Natural killer cell (primary cell): Measurements from ENCODE around the gene KIRREL1. TPM values are rescaled to one million over a fixed set of nuclear protein-coding genes. Genes with fewer than 3 reads are reported as not detected.

Source experiments
- ATAC-seq, 3 donors: fragments of 150-1000 bp in 2 of 3; fragments of 200-7000 bp in 1 of 3; cut with Tn5 transposase; 1 replicate in 1 of 3; 2 replicates in 2 of 3; pipeline ENCODE4 v1.10.0; 2021; ENCODE audit warnings: mild to moderate bottlenecking in 2 of 3, moderate library complexity in 2 of 3
- DNase-seq, 2 donors: peaks; one replicate each; pipeline versions ENCODE4 v3.0.0 to v3.0.0-alpha.2; 2013 to 2021; ENCODE audit warnings: mixed read lengths in 1 of 2
- H3K27ac ChIP-seq: one replicate; pipeline ENCODE4 v1.5.1; 2013; ENCODE audit warnings: mild to moderate bottlenecking, low read length
- H3K27me3 ChIP-seq: one replicate; pipeline ENCODE4 v1.6.1; 2013; ENCODE audit warnings: low read length; ENCODE audit not compliant: control insufficient read depth, insufficient read depth
- H3K36me3 ChIP-seq: one replicate; pipeline ENCODE4 v1.6.1; 2013; ENCODE audit warnings: low read length; ENCODE audit not compliant: control insufficient read depth, insufficient read depth
- H3K4me1 ChIP-seq: one replicate; pipeline ENCODE4 v1.6.1; 2013; ENCODE audit warnings: low read length; ENCODE audit not compliant: control insufficient read depth, insufficient read depth
- H3K4me3 ChIP-seq: one replicate; pipeline ENCODE4 v1.5.1; 2013; ENCODE audit warnings: low read length
- H3K9me3 ChIP-seq: one replicate; pipeline ENCODE4 v1.6.1; 2013; ENCODE audit warnings: low read length; ENCODE audit not compliant: control insufficient read depth, insufficient read depth
- H3K27ac Mint-ChIP-seq, 2 donors: one replicate each; pipeline ENCODE4 v1.8.0; 2022; ENCODE audit warnings: mild to moderate bottlenecking in 2 of 2, mixed read lengths in 2 of 2, moderate library complexity in 1 of 2
- H3K27me3 Mint-ChIP-seq, 2 donors: one replicate each; pipeline ENCODE4 v1.8.0; 2022; ENCODE audit warnings: low read depth in 2 of 2, mixed read lengths in 2 of 2
- H3K36me3 Mint-ChIP-seq: one replicate; pipeline ENCODE4 v1.8.0; 2022; ENCODE audit warnings: mixed read lengths
- H3K4me1 Mint-ChIP-seq, 2 donors: one replicate each; pipeline ENCODE4 v1.8.0; 2022; ENCODE audit warnings: mixed read lengths in 2 of 2
- H3K4me3 Mint-ChIP-seq: one replicate; pipeline ENCODE4 v1.8.0; 2022; ENCODE audit warnings: mild to moderate bottlenecking, moderate library complexity, mixed read lengths
- H3K9me3 Mint-ChIP-seq, 2 donors: one replicate each; pipeline ENCODE4 v1.8.0; 2022; ENCODE audit warnings: mixed read lengths in 2 of 2
- CTCF ChIP-seq: fragments of 200-600 bp; IDR thresholded peaks from one replicate; pipeline ENCODE4 v1.8.0; 2022; ENCODE audit warnings: antibody characterized with exemption
- WGBS: methylation state at CpG from one replicate; pipeline ENCODE4 v1.1.7; 2013; ENCODE audit warnings: missing lambda C conversion rate; ENCODE audit not compliant: insufficient coverage; 5-methylcytosine and 5-hydroxymethylcytosine counted together
- intact Hi-C: fragments of 100-400 bp; cut with micrococcal nuclease; formaldehyde crosslinking; loops from one replicate; pipeline ENCODE4 v1.14.2; 2022
- total RNA-seq, 4 donors: library from RNA; stranded (reverse); fragments of 120-200 nt in 1 of 4; gene quantifications; one replicate each; pipeline versions ENCODE4 v1.2.3 to v1.2.4, GENCODE V29; 2013 to 2022

The KIRREL1 gene
- total RNA-seq, 3 donors from 2014 or later (not counting 1 experiment from before 2014, with no cell fraction given): not detected

GRCh38 chr1:158037008-158037865 lies 43.8 kb downstream of the KIRREL1 start:
- Mint-ChIP-seq H3K36me3 (no peaks in the 10 kb centered on the region), H3K27me3 (peaks cover 11 to 40% of the 10 kb centered on the region in 2 donors), H3K27ac (no peak overlapping the region), H3K4me1 (no peaks in the 10 kb centered on the region), H3K9me3 (no peaks in the 10 kb centered on the region), H3K4me3 (no peak overlapping the region)
- Histone ChIP-seq H3K27me3 (no peaks in the 10 kb centered on the region), H3K27ac (no peak overlapping the region), H3K4me3 (no peak overlapping the region), H3K4me1 (no peaks in the 10 kb centered on the region), H3K36me3 (no peaks in the 10 kb centered on the region), H3K9me3 (no peaks in the 10 kb centered on the region)
- no peak for TF ChIP-seq CTCF
- WGBS: 86% methylated on average over 17 of the region's 17 CpGs
- DNase-seq: no peak
- ATAC-seq: no peak
- intact Hi-C loops: loop anchor here (5.0 kb wide), 1 partner anchor 75 kb away; no protein-coding TSS in a partner anchor

- ATAC-seq: no peak
These were observed 44.5 kb downstream of the KIRREL1 start for GRCh38 chr1:158037866-158038359.

GRCh38 chr1:158038793-158039192 lies 45.3 kb downstream of the KIRREL1 start:
- 89% methylated on average over 8 of the region's 8 CpGs for WGBS
- peaks cover 11 to 40% of the 10 kb centered on the region in 2 donors for H3K27me3 Mint-ChIP-seq
- no peak overlapping the region for H3K4me3 ChIP-seq
- H3K36me3 ChIP-seq: no peaks in the 10 kb centered on the region
- no peak overlapping the region for H3K4me3 Mint-ChIP-seq
- H3K27ac Mint-ChIP-seq: no peak overlapping the region
- H3K4me1 Mint-ChIP-seq: no peaks in the 10 kb centered on the region
- intact Hi-C loops: loop anchor here (5.0 kb wide), 1 partner anchor 76 kb away; no protein-coding TSS in a partner anchor
- no peak for ATAC-seq
- no peaks in the 10 kb centered on the region for H3K27me3 ChIP-seq
- no peak for DNase-seq
- H3K36me3 Mint-ChIP-seq: no peaks in the 10 kb centered on the region
- H3K27ac ChIP-seq: no peak overlapping the region
- H3K4me1 ChIP-seq: no peaks in the 10 kb centered on the region
- H3K9me3 ChIP-seq: no peaks in the 10 kb centered on the region
- no peaks in the 10 kb centered on the region for H3K9me3 Mint-ChIP-seq
- no peak for TF ChIP-seq CTCF

More at GRCh38 chr1:158037866-158038359, 44.5 kb downstream of the KIRREL1 start:
- intact Hi-C loops: loop anchor here (5.0 kb wide), 1 partner anchor 76 kb away; no protein-coding TSS in a partner anchor
- Histone ChIP-seq H3K36me3 (no peaks in the 10 kb centered on the region), H3K27me3 (no peaks in the 10 kb centered on the region), H3K4me3 (no peak overlapping the region), H3K4me1 (no peaks in the 10 kb centered on the region), H3K27ac (no peak overlapping the region), H3K9me3 (no peaks in the 10 kb centered on the region)
- no peak overlapping the region for H3K27ac Mint-ChIP-seq
- no peaks in the 10 kb centered on the region for H3K9me3 Mint-ChIP-seq
- no peak for DNase-seq
- H3K36me3 Mint-ChIP-seq: no peaks in the 10 kb centered on the region
- peaks cover 11 to 40% of the 10 kb centered on the region in 2 donors for H3K27me3 Mint-ChIP-seq
- WGBS: 48% methylated on average over 9 of the region's 9 CpGs
- H3K4me3 Mint-ChIP-seq: no peak overlapping the region
- no peaks in the 10 kb centered on the region for H3K4me1 Mint-ChIP-seq
- TF ChIP-seq CTCF: no peak
